Neuronal stem cell (in vitro differentiated cells): ENCODE measurements around the gene LHFPL2.

Experiments used
- DNase-seq: peaks from one replicate; pipeline ENCODE4 v3.0.0-alpha.2; 2013; ENCODE audit warnings: low spot score
- H2AFZ ChIP-seq: one replicate; pipeline ENCODE4 v1.6.1; 2013; ENCODE audit warnings: mild to moderate bottlenecking, low read length, inconsistent platforms
- H2AK5ac ChIP-seq: 2 replicates; pipeline ENCODE4 v1.6.1; 2013; ENCODE audit warnings: low read depth, mild to moderate bottlenecking, inconsistent platforms, low read length, moderate library complexity, mixed read lengths
- H2BK120ac ChIP-seq: 2 replicates; pipeline ENCODE4 v1.6.1; 2013; ENCODE audit warnings: low read depth, mild to moderate bottlenecking, inconsistent platforms, low read length, moderate library complexity, mixed read lengths
- H2BK12ac ChIP-seq: one replicate; pipeline ENCODE4 v1.6.1; 2013; ENCODE audit warnings: low read length, inconsistent platforms
- H2BK15ac ChIP-seq: 2 replicates; pipeline ENCODE4 v1.6.1; 2013; ENCODE audit warnings: mild to moderate bottlenecking, low read length, inconsistent platforms, mixed read lengths
- H2BK5ac ChIP-seq: one replicate; pipeline ENCODE4 v1.6.1; 2013; ENCODE audit warnings: inconsistent platforms, mild to moderate bottlenecking, low read length, moderate library complexity
- H3K14ac ChIP-seq: one replicate; pipeline ENCODE4 v1.6.1; 2013; ENCODE audit warnings: low read length, inconsistent platforms
- H3K18ac ChIP-seq: 2 replicates; pipeline ENCODE4 v1.6.1; 2013; ENCODE audit warnings: low read length, inconsistent platforms
- H3K23ac ChIP-seq: 2 replicates; pipeline ENCODE4 v1.6.1; 2013; ENCODE audit warnings: low read depth, mild to moderate bottlenecking, mixed read lengths, low read length, inconsistent platforms; ENCODE audit not compliant: poor library complexity
- H3K27ac ChIP-seq: replicated peaks from 3 replicates; pipeline ENCODE4 v1.5.1; 2013; ENCODE audit warnings: low read length, inconsistent platforms
- H3K27me3 ChIP-seq, 3 experiments: 2 replicates each; pipeline ENCODE4 v1.6.1; 2013; ENCODE audit warnings: low read length in 3 of 3, mild to moderate bottlenecking in 2 of 3, inconsistent platforms in 1 of 3, low read depth in 1 of 3, mixed read lengths in 1 of 3, moderate library complexity in 1 of 3; ENCODE audit not compliant: control insufficient read depth in 3 of 3, insufficient read depth in 3 of 3
- H3K36me3 ChIP-seq, 2 donors: replicated peaks in 1 of 2; 2 replicates each; pipeline ENCODE4 v1.6.1; 2013; ENCODE audit warnings: low read length in 2 of 2; ENCODE audit not compliant: control insufficient read depth in 2 of 2, insufficient read depth in 2 of 2
- H3K4ac ChIP-seq: 2 replicates; pipeline ENCODE4 v1.6.1; 2013; ENCODE audit warnings: inconsistent platforms, mild to moderate bottlenecking, low read length, moderate library complexity
- H3K4me1 ChIP-seq, 2 donors: 1 replicate in 1 of 2; 2 replicates in 1 of 2; pipeline ENCODE4 v1.6.1; 2013; ENCODE audit warnings: low read length in 2 of 2, low read depth in 1 of 2; ENCODE audit not compliant: control insufficient read depth in 2 of 2, insufficient read depth in 1 of 2
- H3K4me2 ChIP-seq: one replicate; pipeline ENCODE4 v1.6.1; 2013; ENCODE audit warnings: mild to moderate bottlenecking, low read length, inconsistent platforms; ENCODE audit not compliant: insufficient read depth, poor library complexity, severe bottlenecking
- H3K4me3 ChIP-seq, 2 donors: 2 replicates each; pipeline ENCODE4 v1.5.1; 2013; ENCODE audit warnings: low read length in 2 of 2, mild to moderate bottlenecking in 2 of 2, inconsistent platforms in 1 of 2, moderate library complexity in 1 of 2
- H3K79me1 ChIP-seq: one replicate; pipeline ENCODE4 v1.6.1; 2013; ENCODE audit warnings: low read depth, mild to moderate bottlenecking, inconsistent platforms, low read length, moderate library complexity
- H3K9ac ChIP-seq: one replicate; pipeline ENCODE4 v1.6.1; 2013; ENCODE audit warnings: mild to moderate bottlenecking, low read depth, low read length, inconsistent platforms; ENCODE audit not compliant: poor library complexity
- H3K9me3 ChIP-seq, 2 donors: replicated peaks in 1 of 2; 2 replicates each; pipeline versions ENCODE3 to v1.6.1; 2013; ENCODE audit warnings: low read length in 2 of 2, mild to moderate bottlenecking in 2 of 2, inconsistent platforms in 1 of 2, low read depth in 1 of 2, mixed read lengths in 1 of 2, moderate library complexity in 1 of 2; ENCODE audit not compliant: control insufficient read depth in 2 of 2, insufficient read depth in 1 of 2
- H4K8ac ChIP-seq: one replicate; pipeline ENCODE4 v1.6.1; 2013; ENCODE audit warnings: low read depth, mild to moderate bottlenecking, inconsistent platforms, low read length, moderate library complexity
- H4K91ac ChIP-seq: one replicate; pipeline ENCODE4 v1.6.1; 2013; ENCODE audit warnings: low read length, low read depth, mild to moderate bottlenecking, inconsistent platforms; ENCODE audit not compliant: poor library complexity
- WGBS, 2 donors: extraction: QIAGEN DNeasy Blood & Tissue Kit; methylation state at CpG; one replicate each; pipeline ENCODE4 v1.1.7; 2013; ENCODE audit warnings: missing lambda C conversion rate in 2 of 2, mixed read lengths in 1 of 2; ENCODE audit not compliant: insufficient read length in 2 of 2, insufficient replicate concordance in 1 of 2; ENCODE audit errors: extremely low coverage in 2 of 2; 5-methylcytosine and 5-hydroxymethylcytosine counted together

The LHFPL2 gene

GRCh38 chr5:78642701-78643100 is 5.9 kb downstream of the LHFPL2 start:
- Histone ChIP-seq H2BK12ac (no peak overlapping the region), H2AFZ (no peak overlapping the region), H2AK5ac (no peak overlapping the region), H3K4me3 (no peak overlapping the region), H2BK15ac (no peak overlapping the region), H2BK120ac (no peak overlapping the region), H3K4me1 (peaks cover 18 to 38% of the 10 kb centered on the region in 2 donors), H3K36me3 (peaks cover 0 to 9% of the 10 kb centered on the region in 2 donors), H3K27me3 (no peaks in the 10 kb centered on the region), H3K14ac (no peak overlapping the region), H3K4ac (no peak overlapping the region), H4K8ac (no peak overlapping the region), H3K23ac (no peak overlapping the region), H3K27ac (no peak overlapping the region), H2BK5ac (no peak overlapping the region), H3K18ac (no peak overlapping the region), H3K9me3 (peaks cover 0 to 1% of the 10 kb centered on the region in 2 donors), H3K9ac (no peak overlapping the region), H4K91ac (no peak overlapping the region), H3K4me2 (no peak overlapping the region), H3K79me1 (no peaks in the 10 kb centered on the region)
- DNase-seq, result no peak
- WGBS, 2 donors, result no CpG with 5 or more reads among the region's 1 CpG

GRCh38 chr5:78640662-78641474 is 7.7 kb downstream of the LHFPL2 start:
- no peaks in the 10 kb centered on the region for H3K27me3 ChIP-seq
- H3K18ac ChIP-seq, result no peak overlapping the region
- H3K36me3 ChIP-seq, result peaks cover 0 to 6% of the 10 kb centered on the region in 2 donors
- peaks cover 18 to 29% of the 10 kb centered on the region in 2 donors for H3K4me1 ChIP-seq
- peaks cover 0 to 1% of the 10 kb centered on the region in 2 donors for H3K9me3 ChIP-seq
- H3K79me1 ChIP-seq, result peaks cover 2% of the 10 kb centered on the region
- no peak overlapping the region for H2AK5ac ChIP-seq
- no peak overlapping the region for H3K27ac ChIP-seq
- H4K91ac ChIP-seq, result no peak overlapping the region
- no peak overlapping the region for H3K4me2 ChIP-seq
- H2BK5ac ChIP-seq, result no peak overlapping the region
- no peak overlapping the region for H3K4me3 ChIP-seq
- H4K8ac ChIP-seq, result no peak overlapping the region
- WGBS, 2 donors, result no CpG with 5 or more reads among the region's 3 CpGs
- H2AFZ ChIP-seq, result no peak overlapping the region
- H3K9ac ChIP-seq, result no peak overlapping the region
- no peak overlapping the region for H3K4ac ChIP-seq
- no peak overlapping the region for H3K14ac ChIP-seq
- no peak for DNase-seq
- H3K23ac ChIP-seq, result no peak overlapping the region
- no peak overlapping the region for H2BK12ac ChIP-seq
- no peak overlapping the region for H2BK120ac ChIP-seq
- H2BK15ac ChIP-seq, result no peak overlapping the region

GRCh38 chr5:78639791-78640190 is 8.8 kb downstream of the LHFPL2 start:
- H4K8ac ChIP-seq, result no peak overlapping the region
- no peak overlapping the region for H3K14ac ChIP-seq
- H3K23ac ChIP-seq, result no peak overlapping the region
- H3K4me1 ChIP-seq, result peaks cover 18 to 29% of the 10 kb centered on the region in 2 donors
- peaks cover 0 to 1% of the 10 kb centered on the region in 2 donors for H3K9me3 ChIP-seq
- WGBS, 2 donors, result no CpG with 5 or more reads among the region's 2 CpGs
- no peak overlapping the region for H2BK12ac ChIP-seq
- no peak overlapping the region for H2BK120ac ChIP-seq
- H3K4me2 ChIP-seq, result no peak overlapping the region
- H2BK5ac ChIP-seq, result no peak overlapping the region
- H3K4me3 ChIP-seq, result no peak overlapping the region
- H2BK15ac ChIP-seq, result no peak overlapping the region
- no peak overlapping the region for H3K18ac ChIP-seq
- H3K36me3 ChIP-seq, result peaks cover 0 to 4% of the 10 kb centered on the region in 2 donors
- H3K79me1 ChIP-seq, result peaks cover 2% of the 10 kb centered on the region
- no peak overlapping the region for H3K27ac ChIP-seq
- no peak overlapping the region for H2AK5ac ChIP-seq
- no peaks in the 10 kb centered on the region for H3K27me3 ChIP-seq
- no peak overlapping the region for H3K4ac ChIP-seq
- H2AFZ ChIP-seq, result no peak overlapping the region
- no peak overlapping the region for H3K9ac ChIP-seq
- no peak overlapping the region for H4K91ac ChIP-seq
- DNase-seq, result no peak

- peaks cover 6% of the 10 kb centered on the region for H3K79me1 ChIP-seq
- H3K4me1 ChIP-seq, result peaks cover 18 to 29% of the 10 kb centered on the region in 2 donors
- no peak overlapping the region for H2AK5ac ChIP-seq
- no peak overlapping the region for H2BK12ac ChIP-seq
- no peak overlapping the region for H3K18ac ChIP-seq
- no peak overlapping the region for H2AFZ ChIP-seq
- H4K91ac ChIP-seq, result no peak overlapping the region
- no peak overlapping the region for H3K4me2 ChIP-seq
- H3K36me3 ChIP-seq, result peaks cover 0 to 2% of the 10 kb centered on the region in 2 donors
- H3K4ac ChIP-seq, result no peak overlapping the region
- H3K4me3 ChIP-seq, result no peak overlapping the region
- H2BK15ac ChIP-seq, result no peak overlapping the region
- no peak for DNase-seq
- H3K27me3 ChIP-seq, result no peaks in the 10 kb centered on the region
- no peak overlapping the region for H2BK5ac ChIP-seq
- no peak overlapping the region for H3K27ac ChIP-seq
- H3K23ac ChIP-seq, result no peak overlapping the region
- H3K9me3 ChIP-seq, result peaks cover 0 to 1% of the 10 kb centered on the region in 2 donors
- no peak overlapping the region for H3K9ac ChIP-seq
- no peak overlapping the region for H3K14ac ChIP-seq
- H2BK120ac ChIP-seq, result no peak overlapping the region
- H4K8ac ChIP-seq, result no peak overlapping the region
- no CpG with 5 or more reads among the region's 4 CpGs for WGBS, 2 donors
These were observed 9.5 kb downstream of the LHFPL2 start for GRCh38 chr5:78638973-78639669.
